TTC549 (cell line): ENCODE data around the gene KCNQ1.

Experiments used
- FAIRE-seq: peaks from 2 replicates; lab custom pipeline; 2012; peaks lifted over from hg19 to GRCh38; lab: Jason Lieb, UNC

The KCNQ1 gene

DNA sequence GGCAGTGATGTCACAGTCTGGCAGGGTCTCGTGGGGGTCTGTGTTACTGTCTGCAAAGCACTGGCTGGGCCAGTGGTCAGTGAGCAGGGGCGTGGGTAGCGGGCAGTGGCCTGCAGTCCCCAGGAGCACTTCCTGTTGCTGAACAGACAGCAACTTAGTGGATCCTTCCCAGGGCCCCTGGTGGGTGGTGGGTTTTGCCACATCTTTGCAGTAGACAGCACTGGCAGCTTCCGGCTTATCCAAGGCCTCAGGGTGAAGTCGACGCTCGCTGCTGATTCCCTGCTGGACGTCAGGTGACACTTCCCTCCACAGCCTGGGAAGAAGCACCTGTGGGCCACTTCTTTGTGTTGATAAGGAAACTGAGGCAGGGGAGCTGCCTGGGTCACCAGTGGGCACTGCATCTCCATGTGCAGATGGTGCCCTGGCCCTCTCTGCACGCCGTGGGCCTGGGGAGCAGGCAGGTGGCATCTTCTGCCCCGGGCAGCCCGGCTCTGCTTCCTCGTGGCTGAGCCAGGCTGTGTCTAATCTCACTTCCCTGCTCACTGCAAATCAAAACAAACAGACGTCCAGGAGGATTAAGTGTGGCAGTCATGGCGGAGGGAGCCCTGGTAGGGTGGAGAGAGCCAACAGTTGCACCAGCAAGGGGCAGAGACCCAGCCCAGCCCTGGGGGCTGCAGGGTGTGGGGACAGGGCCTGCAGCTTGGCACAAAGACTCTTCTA is 79.8 kb downstream of the KCNQ1 start:
- no peak for FAIRE-seq

GRCh38 chr11:2525166-2525861 is 80.5 kb downstream of the KCNQ1 start:
- no peak for FAIRE-seq

GRCh38 chr11:2525941-2526807 is 81.4 kb downstream of the KCNQ1 start:
- FAIRE-seq = no peak

DNA sequence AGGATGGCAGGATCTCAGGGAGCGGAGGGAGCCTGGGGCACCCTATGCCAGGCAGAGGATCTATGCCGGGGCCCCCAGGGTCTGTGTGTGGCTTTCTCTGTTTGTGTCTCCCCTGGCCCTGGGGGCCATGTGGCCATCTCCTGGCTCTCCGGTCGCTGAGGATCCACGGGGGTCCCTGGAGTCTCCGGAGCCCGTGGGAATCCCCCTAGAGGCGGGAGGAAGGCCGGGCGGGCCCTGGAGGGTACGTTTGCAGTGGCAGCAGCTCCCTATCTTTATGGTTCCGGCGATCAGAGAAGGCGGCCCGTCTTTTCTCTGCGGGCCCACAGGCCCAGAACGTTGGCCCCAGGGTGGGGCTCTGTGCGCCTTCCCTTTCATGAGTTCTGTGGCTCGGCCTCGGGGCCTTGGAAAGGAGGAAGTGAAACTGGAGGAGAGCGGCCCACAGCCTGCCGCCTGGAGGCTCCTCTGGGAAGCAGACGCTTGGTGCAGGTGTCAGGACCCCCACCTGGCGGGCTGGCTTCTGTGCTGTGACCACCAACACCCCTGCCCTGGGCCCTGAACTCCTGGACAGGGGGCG is 82.1 kb downstream of the KCNQ1 start:
- no peak for FAIRE-seq

- FAIRE-seq = no peak
These were observed 82.9 kb downstream of the KCNQ1 start for GRCh38 chr11:2527621-2528291.

GRCh38 chr11:2528301-2529050 is 83.7 kb downstream of the KCNQ1 start:
- FAIRE-seq = no peak

GRCh38 chr11:2529173-2529572 is 84.4 kb downstream of the KCNQ1 start:
- no peak for FAIRE-seq

GRCh38 chr11:2529636-2530035 is 84.8 kb downstream of the KCNQ1 start:
- FAIRE-seq = no peak

DNA sequence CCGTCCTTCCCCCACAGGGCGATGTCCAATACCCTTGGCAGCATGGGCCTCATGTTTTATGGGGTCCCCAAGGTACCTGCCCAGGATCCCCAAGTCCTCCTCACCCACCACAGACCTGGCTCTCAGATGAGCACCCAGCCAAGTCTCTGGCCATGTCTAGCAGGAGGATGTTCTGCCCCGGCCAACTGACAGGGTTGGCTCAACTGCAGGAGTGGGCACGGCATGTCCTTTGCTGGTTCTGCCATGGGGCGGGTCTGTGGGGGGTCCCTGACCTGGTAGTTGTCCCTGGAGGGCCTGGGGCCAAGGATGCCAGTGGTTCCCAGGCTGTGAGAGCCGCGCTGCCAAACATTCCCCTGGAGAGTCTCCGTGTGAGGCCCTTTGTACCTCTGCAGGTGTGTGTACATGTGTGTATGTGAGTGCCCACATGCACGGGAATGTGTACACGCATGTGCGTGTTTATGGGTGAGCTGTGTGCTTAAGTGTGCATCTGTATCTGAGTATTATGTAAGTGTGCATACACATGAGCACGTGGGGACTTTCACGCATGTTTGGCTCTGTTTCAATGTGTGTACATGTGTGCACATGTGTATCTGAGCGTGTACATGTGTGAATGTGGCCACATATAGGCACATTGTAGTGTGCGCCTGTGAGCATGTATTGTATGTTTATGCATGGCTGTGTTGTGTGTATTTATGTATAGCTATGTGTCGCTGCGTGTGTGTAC is 85.5 kb downstream of the KCNQ1 start:
- no peak for FAIRE-seq

- no peak for FAIRE-seq
These were observed 86.0 kb downstream of the KCNQ1 start for GRCh38 chr11:2530855-2531200.

DNA sequence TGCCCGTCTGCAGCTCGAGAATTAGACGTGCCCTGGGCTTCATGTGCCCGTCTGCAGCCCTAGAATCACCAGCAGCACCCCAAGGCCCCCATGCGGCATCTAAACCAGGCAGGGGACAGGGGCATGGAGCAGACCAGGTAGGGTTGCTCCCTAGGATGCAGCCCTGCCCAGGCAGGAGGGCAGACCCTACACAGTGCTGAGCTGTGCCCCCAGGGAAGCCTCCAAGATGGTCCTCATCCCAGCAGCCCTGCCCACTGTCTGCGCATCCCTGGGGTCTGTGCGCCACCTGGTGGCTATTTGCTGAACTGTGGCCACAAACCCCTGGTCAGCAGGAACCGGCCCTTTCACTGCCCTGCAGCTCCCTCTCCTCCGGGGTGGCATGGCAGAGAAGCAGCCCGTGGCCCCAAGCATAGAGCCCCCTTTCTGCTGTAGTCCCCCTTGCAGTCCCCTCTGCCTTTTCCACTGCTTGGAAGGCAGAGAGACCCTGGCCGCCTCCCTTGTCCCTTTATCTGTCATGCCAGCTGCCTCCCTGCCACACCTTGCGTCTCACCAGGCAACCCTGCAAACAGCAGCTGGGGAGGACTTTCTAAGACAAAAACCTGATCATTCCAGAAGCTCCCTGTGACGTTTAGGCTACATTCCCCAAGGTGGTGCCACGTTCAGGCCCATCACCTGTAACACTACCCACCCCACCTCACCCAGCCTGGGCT is 86.6 kb downstream of the KCNQ1 start:
- FAIRE-seq = no peak

DNA sequence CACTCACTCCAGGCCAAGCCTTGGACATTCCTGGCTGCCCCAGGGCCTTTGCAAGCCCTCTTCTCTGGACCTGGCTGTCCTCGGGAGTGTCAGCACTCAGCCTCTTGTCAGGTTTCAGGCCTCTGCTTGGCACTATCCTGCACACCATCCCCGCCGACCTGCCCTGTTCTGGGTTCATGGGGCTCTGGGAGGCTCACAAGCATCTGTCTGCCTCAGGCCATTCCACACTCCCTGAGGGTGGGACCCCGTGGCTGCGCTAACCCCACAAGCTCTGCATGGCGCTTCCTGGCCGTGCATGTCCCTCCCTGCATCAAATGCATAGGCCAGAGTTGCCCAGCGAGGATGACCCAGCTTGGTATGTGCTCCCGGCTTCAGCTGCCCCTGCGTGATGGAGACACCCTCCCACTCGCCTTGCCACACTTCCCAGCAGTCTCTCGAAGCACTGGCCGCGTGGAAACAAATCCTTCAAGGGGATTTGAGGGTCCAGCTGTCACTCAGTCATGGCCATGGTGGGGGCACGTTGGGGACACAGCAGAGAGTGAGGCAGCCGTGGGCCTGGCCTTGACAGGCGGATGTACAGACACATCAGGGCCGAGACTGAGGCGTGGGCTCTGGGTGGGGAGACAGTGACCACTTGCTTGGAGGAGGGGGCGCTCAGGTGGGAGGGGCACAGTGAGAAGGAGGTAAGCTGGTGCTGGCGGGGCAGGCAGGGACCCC is 87.3 kb downstream of the KCNQ1 start:
- no peak for FAIRE-seq

GRCh38 chr11:2532704-2533586 is 88.1 kb downstream of the KCNQ1 start:
- FAIRE-seq = no peak

DNA sequence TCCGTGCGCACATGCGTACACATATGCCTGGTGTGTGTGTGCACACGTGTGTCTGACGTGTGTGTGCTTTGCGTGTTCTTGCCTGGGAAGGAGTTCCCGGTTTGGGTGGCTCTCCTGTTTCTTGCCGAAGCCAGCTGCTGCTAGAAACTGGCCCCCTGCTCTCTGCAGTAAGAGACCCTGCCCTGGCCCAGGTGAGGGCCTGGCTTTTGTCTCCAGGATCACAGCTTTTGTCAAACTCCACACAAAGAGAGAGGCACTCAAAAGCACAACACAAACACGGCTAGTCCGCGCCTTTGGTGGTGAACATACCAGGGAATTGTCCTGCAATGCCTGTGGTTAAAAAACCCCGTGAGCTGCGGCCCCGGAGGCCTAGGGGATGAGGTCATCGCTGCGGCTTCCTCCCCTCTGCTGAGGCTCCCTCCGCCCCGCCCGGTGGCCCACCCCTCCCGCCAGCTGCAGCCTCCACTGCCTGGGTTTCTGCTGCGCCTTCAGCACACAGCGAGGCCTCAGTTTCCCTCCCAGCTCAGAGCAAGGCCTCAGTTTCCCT is 88.9 kb downstream of the KCNQ1 start:
- FAIRE-seq = no peak

DNA sequence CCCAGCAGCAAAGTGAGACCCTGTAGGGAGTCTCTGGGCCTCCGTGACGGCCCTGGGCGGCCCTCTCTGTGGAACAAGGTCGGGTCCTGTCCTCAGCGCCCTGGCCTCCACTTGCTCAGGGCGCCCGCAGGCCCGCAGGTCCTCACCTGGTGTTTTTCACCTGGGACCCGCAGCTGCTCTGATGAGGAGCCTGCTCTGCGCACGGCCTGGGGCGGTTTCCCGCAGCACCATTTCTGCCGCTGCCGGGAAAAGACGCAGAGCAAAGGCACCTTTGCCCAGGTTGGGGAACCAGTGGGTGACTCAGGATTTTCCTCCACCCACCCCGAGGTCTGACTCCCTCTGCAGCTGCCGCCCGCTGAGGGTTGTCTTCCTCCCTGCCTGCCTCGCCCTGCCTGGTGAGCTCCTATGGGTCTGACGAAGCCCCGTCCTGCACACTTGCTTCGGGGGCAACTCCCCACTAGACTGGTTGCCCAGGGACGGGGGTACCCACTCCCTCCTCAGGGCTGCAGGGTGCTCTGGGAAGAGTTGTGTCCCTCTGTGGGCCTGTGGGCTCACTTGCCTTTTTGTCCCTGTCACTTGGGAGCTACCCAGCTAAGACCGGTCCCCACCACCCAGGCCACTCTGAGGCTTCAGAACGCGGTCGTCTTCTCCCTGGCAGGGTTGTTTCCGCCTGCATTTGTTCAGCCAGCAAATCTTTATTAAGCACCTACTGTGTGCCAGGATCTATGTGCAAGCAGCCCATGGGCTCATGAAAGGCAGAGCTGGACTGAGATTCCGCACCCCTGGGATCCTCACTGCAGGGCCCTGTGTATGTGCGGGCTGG is 89.5 kb downstream of the KCNQ1 start:
- FAIRE-seq = no peak

DNA sequence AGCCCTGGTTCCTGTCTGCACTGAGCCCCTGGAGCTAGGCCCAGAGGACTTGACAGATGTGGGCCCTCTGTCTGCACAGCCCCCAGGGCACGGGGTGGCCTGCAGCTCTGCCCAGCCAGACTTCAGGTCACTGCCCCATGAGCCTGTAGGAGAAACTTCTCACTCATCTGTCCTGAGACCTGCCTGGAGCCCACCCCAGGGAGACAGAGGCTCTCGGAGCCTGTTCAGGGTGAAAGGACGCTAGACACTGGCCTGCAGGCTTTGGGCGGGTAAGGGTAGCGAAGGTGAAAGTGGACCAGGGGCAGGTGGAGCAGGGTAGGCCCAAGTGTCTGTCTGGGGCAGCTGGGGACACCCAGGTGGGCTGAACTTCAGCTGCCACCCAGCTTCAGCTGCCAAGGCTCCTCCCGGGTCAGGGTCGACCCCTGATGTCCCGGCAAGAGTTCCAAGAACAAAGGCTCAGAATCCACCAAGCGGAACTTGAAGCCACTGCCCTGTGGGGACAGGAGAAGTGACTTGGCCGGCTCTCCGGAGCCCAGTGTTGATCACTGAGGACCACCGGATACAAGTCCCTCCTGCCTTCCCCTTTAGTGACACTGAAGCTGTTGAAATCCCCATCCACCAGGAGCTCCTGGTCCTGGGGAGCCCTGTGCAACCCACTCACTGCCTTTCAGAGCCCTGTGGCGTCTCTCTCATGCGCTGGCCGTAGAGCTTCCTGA is 90.3 kb downstream of the KCNQ1 start:
- no peak for FAIRE-seq
